Astrocyte (in vitro differentiated cells and primary cell): Measurements from ENCODE around the gene PPT2. TPM values are rescaled to one million over a fixed set of nuclear protein-coding genes. Genes with fewer than 3 reads are reported as not detected.

Experiments used
- DNase-seq: peaks from one replicate; pipeline ENCODE4 v3.0.0-alpha.2; 2010; ENCODE audit warnings: low read depth
- FAIRE-seq: peaks from 2 replicates; lab custom pipeline; 2011; peaks lifted over from hg19 to GRCh38; lab: Jason Lieb, UNC
- H2AFZ ChIP-seq: 2 replicates; pipeline ENCODE4 v1.6.0; 2012; ENCODE audit warnings: low read depth, low read length, inconsistent platforms
- H3K27ac ChIP-seq: 2 replicates; pipeline ENCODE4 v1.5.1; 2011; ENCODE audit warnings: low read depth, low read length, inconsistent platforms
- H3K27me3 ChIP-seq: 2 replicates; pipeline ENCODE4 v1.6.0; 2011; ENCODE audit warnings: low read length, inconsistent platforms; ENCODE audit not compliant: insufficient read depth
- H3K36me3 ChIP-seq: 2 replicates; pipeline ENCODE4 v1.5.1; 2011; ENCODE audit warnings: low read length, inconsistent platforms; ENCODE audit not compliant: insufficient read depth
- H3K4me1 ChIP-seq: 2 replicates; pipeline ENCODE4 v1.5.1; 2011; ENCODE audit warnings: low read length, inconsistent platforms; ENCODE audit not compliant: insufficient read depth
- H3K4me2 ChIP-seq: 2 replicates; pipeline ENCODE4 v1.6.0; 2012; ENCODE audit warnings: low read length, inconsistent platforms
- H3K4me3 ChIP-seq: 2 replicates; pipeline ENCODE4 v1.5.1; 2011; ENCODE audit warnings: low read depth, mild to moderate bottlenecking, low read length, inconsistent platforms; ENCODE audit not compliant: insufficient read depth
- H3K79me2 ChIP-seq: 2 replicates; pipeline ENCODE4 v1.6.0; 2012; ENCODE audit warnings: mild to moderate bottlenecking, low read length, inconsistent platforms; ENCODE audit not compliant: insufficient read depth
- H3K9ac ChIP-seq: 2 replicates; pipeline ENCODE4 v1.6.0; 2012; ENCODE audit warnings: mild to moderate bottlenecking, low read length, inconsistent platforms
- H3K9me3 ChIP-seq: 2 replicates; pipeline ENCODE4 v1.5.1; 2012; ENCODE audit warnings: low read depth, mild to moderate bottlenecking, low read length, inconsistent platforms; ENCODE audit not compliant: insufficient read depth
- H4K20me1 ChIP-seq: 2 replicates; pipeline ENCODE4 v1.6.0; 2012; ENCODE audit warnings: low read length, inconsistent platforms; ENCODE audit not compliant: insufficient read depth
- H3K27ac Mint-ChIP-seq: one replicate; pipeline ENCODE4 v1.8.0; 2021; ENCODE audit warnings: mild to moderate bottlenecking, mixed read lengths; ENCODE audit not compliant: unreplicated experiment
- H3K27me3 Mint-ChIP-seq: one replicate; pipeline ENCODE4 v1.8.0; 2021; ENCODE audit warnings: low read depth, mixed read lengths; ENCODE audit not compliant: unreplicated experiment
- H3K36me3 Mint-ChIP-seq: one replicate; pipeline ENCODE4 v1.8.0; 2021; ENCODE audit warnings: low read depth, mixed read lengths; ENCODE audit not compliant: unreplicated experiment
- H3K4me1 Mint-ChIP-seq: one replicate; pipeline ENCODE4 v1.8.0; 2021; ENCODE audit warnings: low read depth, mixed read lengths; ENCODE audit not compliant: unreplicated experiment
- H3K4me3 Mint-ChIP-seq: one replicate; pipeline ENCODE4 v1.8.0; 2021; ENCODE audit warnings: mild to moderate bottlenecking, moderate library complexity, mixed read lengths; ENCODE audit not compliant: unreplicated experiment
- H3K9me3 Mint-ChIP-seq: one replicate; pipeline ENCODE4 v1.8.0; 2021; ENCODE audit warnings: mild to moderate bottlenecking, mixed read lengths; ENCODE audit not compliant: unreplicated experiment
- CTCF ChIP-seq: IDR thresholded peaks from 2 replicates; pipeline ENCODE4 v1.5.1; 2011; ENCODE audit warnings: low read depth, mild to moderate bottlenecking, inconsistent platforms, low read length, moderate library complexity; ENCODE audit not compliant: insufficient read depth
- EZH2 ChIP-seq: IDR thresholded peaks from 2 replicates; pipeline ENCODE4 v1.6.1; 2012; ENCODE audit warnings: mild to moderate bottlenecking, low read length, inconsistent platforms; ENCODE audit not compliant: insufficient read depth
- total RNA-seq: library from RNA; stranded (reverse); gene quantifications from 2 replicates; pipeline ENCODE4 v1.2.1, GENCODE V29; 2021

Gene PPT2
- total RNA-seq, 1 donor from 2014 or later, result 33.0 TPM

- H3K4me1 Mint-ChIP-seq, result peaks cover 13% of the 10 kb centered on the region
- no peaks in the 10 kb centered on the region for H3K27me3 Mint-ChIP-seq
- Histone ChIP-seq H2AFZ (no peak overlapping the region), H4K20me1 (peaks cover 10% of the 10 kb centered on the region), H3K27me3 (no peaks in the 10 kb centered on the region), H3K4me3 (no peak overlapping the region), H3K36me3 (peaks cover 12% of the 10 kb centered on the region), H3K4me2 (no peak overlapping the region), H3K79me2 (peaks cover 4% of the 10 kb centered on the region), H3K9ac (no peak overlapping the region), H3K4me1 (peaks cover 13% of the 10 kb centered on the region), H3K9me3 (no peaks in the 10 kb centered on the region), H3K27ac (no peak overlapping the region)
- H3K36me3 Mint-ChIP-seq, result peaks cover 35% of the 10 kb centered on the region
- no peak for TF ChIP-seq EZH2
- no peak for TF ChIP-seq CTCF
- H3K4me3 Mint-ChIP-seq, result no peak overlapping the region
- FAIRE-seq (no peak), DNase-seq (no peak)
- H3K9me3 Mint-ChIP-seq, result peaks cover 2% of the 10 kb centered on the region
- H3K27ac Mint-ChIP-seq, result no peak overlapping the region
These were observed 12.6 kb downstream of the PPT2 start for GRCh38 chr6:32166411-32167061.

DNA sequence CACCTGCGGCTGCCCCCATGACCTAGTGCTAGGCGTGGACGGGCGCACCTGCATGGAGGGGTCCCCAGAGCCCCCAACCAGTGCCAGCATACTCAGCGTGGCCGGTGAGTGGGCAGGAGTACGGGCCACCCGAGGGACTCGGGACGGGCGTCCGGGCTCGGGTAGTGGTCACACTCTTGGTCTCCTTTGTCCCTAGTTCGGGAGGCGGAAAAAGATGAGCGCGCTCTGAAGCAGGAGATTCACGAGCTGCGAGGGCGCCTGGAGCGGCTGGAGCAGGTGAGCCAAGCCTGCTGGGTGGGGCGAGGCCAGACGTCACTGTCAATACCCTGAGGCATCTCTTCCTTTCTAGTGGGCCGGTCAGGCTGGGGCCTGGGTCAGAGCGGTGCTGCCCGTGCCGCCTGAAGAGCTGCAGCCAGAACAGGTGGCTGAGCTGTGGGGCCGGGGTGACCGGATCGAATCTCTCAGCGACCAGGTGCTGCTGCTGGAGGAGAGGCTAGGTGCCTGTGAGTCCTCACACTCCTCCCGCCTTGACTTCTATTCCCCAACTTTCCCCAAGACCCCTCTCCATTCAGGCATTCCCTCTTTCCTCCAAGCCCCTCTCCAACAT is 13.3 kb downstream of the PPT2 start:
- TF ChIP-seq EZH2 (no peak), CTCF (no peak)
- H3K27ac ChIP-seq, result no peak overlapping the region
- no peak for DNase-seq
- H3K9ac ChIP-seq, result no peak overlapping the region
- Mint-ChIP-seq H3K27me3 (no peaks in the 10 kb centered on the region), H3K36me3 (peaks cover 37% of the 10 kb centered on the region), H3K27ac (no peak overlapping the region), H3K9me3 (peaks cover 2% of the 10 kb centered on the region), H3K4me1 (peaks cover 13% of the 10 kb centered on the region), H3K4me3 (no peak overlapping the region)
- no peak overlapping the region for H3K4me3 ChIP-seq
- FAIRE-seq, result no peak
- no peaks in the 10 kb centered on the region for H3K9me3 ChIP-seq
- H3K4me2 ChIP-seq, result no peak overlapping the region
- peaks cover 12% of the 10 kb centered on the region for H3K36me3 ChIP-seq
- no peaks in the 10 kb centered on the region for H3K27me3 ChIP-seq
- no peak overlapping the region for H2AFZ ChIP-seq
- H4K20me1 ChIP-seq, result peaks cover 12% of the 10 kb centered on the region
- peaks cover 4% of the 10 kb centered on the region for H3K79me2 ChIP-seq
- H3K4me1 ChIP-seq, result peaks cover 13% of the 10 kb centered on the region

DNA sequence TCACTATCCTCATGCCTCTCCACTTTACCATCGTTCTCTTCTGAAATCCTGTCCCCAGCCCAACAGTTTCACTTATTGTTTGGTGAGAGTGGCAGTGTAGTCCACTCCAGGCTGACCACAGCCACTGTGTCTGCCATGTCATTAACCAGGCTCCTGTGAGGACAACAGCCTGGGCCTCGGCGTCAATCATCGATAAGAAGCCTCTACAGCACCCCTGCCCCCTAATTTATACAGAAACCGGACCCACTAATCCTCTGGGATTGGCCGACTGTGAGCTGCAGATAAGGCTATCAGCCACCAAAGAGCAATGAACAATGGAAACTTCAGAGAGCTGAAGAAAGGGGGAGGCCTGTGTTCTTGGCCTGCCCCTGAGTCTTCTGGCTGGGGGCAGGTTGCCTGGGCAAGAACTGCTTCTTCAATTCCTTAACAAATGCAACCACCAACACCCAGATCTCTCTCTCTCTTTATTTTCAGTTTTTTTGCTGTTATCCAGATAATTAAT is 13.9 kb downstream of the PPT2 start:
- H3K36me3 Mint-ChIP-seq, result peaks cover 33% of the 10 kb centered on the region
- H3K9me3 ChIP-seq, result no peaks in the 10 kb centered on the region

More for the DNA sequence above, 13.9 kb downstream of the PPT2 start:
- Histone ChIP-seq H3K79me2 (peaks cover 9% of the 10 kb centered on the region), H3K27me3 (no peaks in the 10 kb centered on the region), H3K4me2 (no peak overlapping the region), H3K4me3 (no peak overlapping the region), H2AFZ (no peak overlapping the region), H4K20me1 (peaks cover 16% of the 10 kb centered on the region), H3K27ac (no peak overlapping the region), H3K9ac (no peak overlapping the region), H3K4me1 (peaks cover 13% of the 10 kb centered on the region), H3K36me3 (peaks cover 12% of the 10 kb centered on the region)
- Mint-ChIP-seq H3K9me3 (peaks cover 2% of the 10 kb centered on the region), H3K4me1 (peaks cover 16% of the 10 kb centered on the region), H3K27ac (peak overlapping the region; percentile 41), H3K4me3 (peak overlapping the region; percentile 9), H3K27me3 (no peaks in the 10 kb centered on the region)
- no peak for FAIRE-seq
- no peak for DNase-seq
- no peak for TF ChIP-seq CTCF
- no peak for TF ChIP-seq EZH2
